Osteocyte (in vitro differentiated cells): ENCODE measurements around the gene CNR1. TPM values are rescaled to one million over a fixed set of nuclear protein-coding genes. Genes with fewer than 3 reads are reported as not detected.

Experiments used
- DNase-seq: peaks from one replicate; pipeline ENCODE4 v3.0.0; 2021; ENCODE audit warnings: mixed read lengths; ENCODE audit not compliant: unreplicated experiment; ENCODE audit errors: extremely low spot score
- H3K27ac Mint-ChIP-seq: one replicate; pipeline ENCODE4 v1.8.0; 2021; ENCODE audit warnings: mild to moderate bottlenecking, mixed read lengths; ENCODE audit not compliant: unreplicated experiment
- H3K27me3 Mint-ChIP-seq: one replicate; pipeline ENCODE4 v1.8.0; 2021; ENCODE audit warnings: mixed read lengths; ENCODE audit not compliant: unreplicated experiment
- H3K36me3 Mint-ChIP-seq: one replicate; pipeline ENCODE4 v1.8.0; 2021; ENCODE audit warnings: mixed read lengths; ENCODE audit not compliant: unreplicated experiment
- H3K4me1 Mint-ChIP-seq: one replicate; pipeline ENCODE4 v1.8.0; 2021; ENCODE audit warnings: mixed read lengths; ENCODE audit not compliant: unreplicated experiment
- H3K4me3 Mint-ChIP-seq: one replicate; pipeline ENCODE4 v1.8.0; 2021; ENCODE audit warnings: mild to moderate bottlenecking, moderate library complexity, mixed read lengths; ENCODE audit not compliant: unreplicated experiment
- H3K9me3 Mint-ChIP-seq: one replicate; pipeline ENCODE4 v1.8.0; 2021; ENCODE audit warnings: mixed read lengths; ENCODE audit not compliant: unreplicated experiment
- total RNA-seq: library from RNA; stranded (reverse); gene quantifications from 2 replicates; pipeline ENCODE4 v1.2.1, GENCODE V29; 2021
- TF ChIP-seq, protein P1 (sequence below): fragments of 200-600 bp; sonication (generic); IDR thresholded peaks from 2 replicates; pipeline ENCODE4 v1.5.0; 2021; ENCODE audit warnings: antibody characterized with exemption, mild to moderate bottlenecking, moderate library complexity

CNR1 gene
- total RNA-seq, 1 donor from 2014 or later = not detected

DNA sequence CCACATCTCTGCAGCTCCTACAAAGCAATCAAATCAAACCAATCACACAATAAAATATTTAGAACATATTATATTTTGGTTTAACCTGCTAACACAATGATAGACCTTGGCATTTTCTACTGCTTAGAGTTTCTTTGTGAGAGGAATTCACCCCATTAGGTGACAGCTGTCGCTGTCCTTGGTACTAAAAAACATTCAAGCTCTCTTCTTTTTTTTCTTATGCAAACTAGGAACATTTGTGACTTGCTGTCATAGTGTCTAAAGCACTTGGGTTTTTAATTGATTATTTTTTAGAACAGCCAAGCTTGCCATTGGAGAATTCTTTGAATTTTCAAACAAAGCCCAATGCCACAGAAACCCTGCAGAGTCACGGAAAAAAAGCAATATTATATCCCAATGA, 46.4 kb downstream of the CNR1 start:
- Mint-ChIP-seq H3K27ac (no peak overlapping the region), H3K4me1 (no peaks in the 10 kb centered on the region), H3K27me3 (no peaks in the 10 kb centered on the region), H3K4me3 (no peak overlapping the region), H3K9me3 (peaks cover 29% of the 10 kb centered on the region), H3K36me3 (no peaks in the 10 kb centered on the region)
- TF ChIP-seq, protein P1, sequence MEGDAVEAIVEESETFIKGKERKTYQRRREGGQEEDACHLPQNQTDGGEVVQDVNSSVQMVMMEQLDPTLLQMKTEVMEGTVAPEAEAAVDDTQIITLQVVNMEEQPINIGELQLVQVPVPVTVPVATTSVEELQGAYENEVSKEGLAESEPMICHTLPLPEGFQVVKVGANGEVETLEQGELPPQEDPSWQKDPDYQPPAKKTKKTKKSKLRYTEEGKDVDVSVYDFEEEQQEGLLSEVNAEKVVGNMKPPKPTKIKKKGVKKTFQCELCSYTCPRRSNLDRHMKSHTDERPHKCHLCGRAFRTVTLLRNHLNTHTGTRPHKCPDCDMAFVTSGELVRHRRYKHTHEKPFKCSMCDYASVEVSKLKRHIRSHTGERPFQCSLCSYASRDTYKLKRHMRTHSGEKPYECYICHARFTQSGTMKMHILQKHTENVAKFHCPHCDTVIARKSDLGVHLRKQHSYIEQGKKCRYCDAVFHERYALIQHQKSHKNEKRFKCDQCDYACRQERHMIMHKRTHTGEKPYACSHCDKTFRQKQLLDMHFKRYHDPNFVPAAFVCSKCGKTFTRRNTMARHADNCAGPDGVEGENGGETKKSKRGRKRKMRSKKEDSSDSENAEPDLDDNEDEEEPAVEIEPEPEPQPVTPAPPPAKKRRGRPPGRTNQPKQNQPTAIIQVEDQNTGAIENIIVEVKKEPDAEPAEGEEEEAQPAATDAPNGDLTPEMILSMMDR = no peak
- no peak for DNase-seq

DNA sequence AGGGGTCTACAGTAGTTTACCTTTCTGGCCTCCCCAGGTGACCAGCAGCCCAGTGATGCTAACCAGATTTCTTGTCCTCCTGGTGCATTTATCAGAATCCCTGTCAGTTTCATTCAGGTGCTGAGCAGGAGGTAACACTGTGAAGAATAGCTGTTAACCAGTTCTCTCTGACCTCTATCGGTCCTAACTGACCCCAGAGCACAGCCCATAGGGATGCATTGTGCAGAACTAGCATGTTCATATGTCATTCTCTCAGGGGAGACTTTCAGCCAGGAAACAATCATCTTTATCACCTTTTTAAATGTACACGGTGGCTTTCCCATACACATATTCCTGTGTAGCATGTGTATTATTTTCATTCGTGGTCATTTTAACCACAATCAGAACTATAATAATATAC, 49.9 kb downstream of the CNR1 start:
- H3K36me3 Mint-ChIP-seq = no peaks in the 10 kb centered on the region
- no peaks in the 10 kb centered on the region for H3K27me3 Mint-ChIP-seq
- H3K4me1 Mint-ChIP-seq = no peaks in the 10 kb centered on the region
- H3K4me3 Mint-ChIP-seq = no peak overlapping the region
- TF ChIP-seq, protein P1 = no peak
- no peak for DNase-seq
- no peak overlapping the region for H3K27ac Mint-ChIP-seq
- H3K9me3 Mint-ChIP-seq = peaks cover 15% of the 10 kb centered on the region

DNA sequence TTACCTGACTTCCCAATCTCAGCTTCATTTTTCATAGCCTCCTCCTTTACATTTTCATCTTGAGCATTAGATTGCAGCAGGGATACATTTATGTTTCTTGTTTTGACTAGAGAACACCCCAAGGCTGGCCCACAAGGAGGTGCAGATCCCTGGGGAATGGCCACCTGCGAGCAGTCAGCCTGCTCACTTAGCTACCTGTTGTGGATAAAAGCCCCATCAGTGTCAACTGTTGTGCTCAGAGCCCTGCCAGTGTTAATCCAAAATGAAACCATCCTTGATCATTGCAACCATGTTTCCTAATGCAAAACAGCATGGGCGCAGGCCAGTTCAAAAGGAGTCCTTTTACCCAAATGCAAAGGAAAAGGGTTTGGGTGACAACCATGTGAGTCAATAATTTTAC, 50.8 kb downstream of the CNR1 start:
- no peak overlapping the region for H3K4me3 Mint-ChIP-seq
- H3K36me3 Mint-ChIP-seq = no peaks in the 10 kb centered on the region
- H3K9me3 Mint-ChIP-seq = peaks cover 7% of the 10 kb centered on the region
- no peak overlapping the region for H3K27ac Mint-ChIP-seq
- H3K27me3 Mint-ChIP-seq = no peaks in the 10 kb centered on the region
- H3K4me1 Mint-ChIP-seq = no peaks in the 10 kb centered on the region
- DNase-seq = no peak
- TF ChIP-seq, protein P1 = no peak

DNA sequence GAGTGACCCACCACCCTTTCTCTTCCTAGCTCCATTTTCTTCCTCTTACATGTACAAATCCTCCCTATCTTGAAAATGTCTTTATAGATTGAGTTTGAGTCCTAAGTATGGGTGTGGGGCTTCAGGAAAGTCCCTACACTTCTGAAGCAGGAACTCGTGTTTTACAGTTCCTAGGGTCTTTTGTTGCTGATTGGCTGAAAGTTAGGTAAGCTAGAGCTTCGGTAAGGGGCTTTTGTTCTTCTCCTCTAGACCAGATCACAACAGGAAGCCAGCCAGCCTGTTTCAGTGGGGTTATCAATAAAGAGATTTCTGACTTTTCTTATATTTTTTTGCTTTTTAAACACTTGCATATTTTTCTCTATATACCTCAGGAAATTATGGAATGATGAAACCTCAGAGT, 51.3 kb downstream of the CNR1 start:
- Mint-ChIP-seq H3K4me3 (no peak overlapping the region), H3K4me1 (no peaks in the 10 kb centered on the region), H3K27ac (no peak overlapping the region), H3K36me3 (no peaks in the 10 kb centered on the region), H3K9me3 (peaks cover 3% of the 10 kb centered on the region), H3K27me3 (no peaks in the 10 kb centered on the region)
- no peak for DNase-seq
- TF ChIP-seq, protein P1 = no peak

DNA sequence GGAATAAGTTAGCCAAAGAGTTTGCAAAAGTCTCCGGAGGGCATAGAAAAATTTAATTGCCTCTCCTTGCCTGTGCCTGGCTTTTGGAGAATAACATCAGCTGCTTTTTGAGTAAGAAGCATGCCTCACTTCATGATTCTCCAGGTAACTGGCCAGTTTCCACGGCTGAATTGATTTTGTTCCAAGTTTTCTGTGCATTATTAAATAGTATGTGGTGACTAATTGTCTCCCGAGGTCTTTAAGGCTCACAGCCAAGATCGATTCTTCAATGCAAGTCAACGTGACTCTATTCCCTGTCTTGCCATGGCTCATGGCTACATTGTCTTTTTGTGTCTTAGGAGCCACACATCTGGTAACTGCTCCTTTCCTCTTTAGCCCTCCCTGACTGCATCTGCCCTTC, 54.2 kb downstream of the CNR1 start:
- no peaks in the 10 kb centered on the region for H3K36me3 Mint-ChIP-seq
- TF ChIP-seq, protein P1 = no peak
- H3K4me1 Mint-ChIP-seq = no peaks in the 10 kb centered on the region
- H3K4me3 Mint-ChIP-seq = no peak overlapping the region
- H3K27me3 Mint-ChIP-seq = no peaks in the 10 kb centered on the region
- H3K27ac Mint-ChIP-seq = no peak overlapping the region
- H3K9me3 Mint-ChIP-seq = peaks cover 3% of the 10 kb centered on the region
- DNase-seq = no peak
